ENCODE measurements around the gene RNPEP.
"Not testable (repeated sequence)": the region's sequence is repeated elsewhere in the genome, so short reads cannot be mapped to it uniquely, and the experiment has no call there.

Gene RNPEP

DNA sequence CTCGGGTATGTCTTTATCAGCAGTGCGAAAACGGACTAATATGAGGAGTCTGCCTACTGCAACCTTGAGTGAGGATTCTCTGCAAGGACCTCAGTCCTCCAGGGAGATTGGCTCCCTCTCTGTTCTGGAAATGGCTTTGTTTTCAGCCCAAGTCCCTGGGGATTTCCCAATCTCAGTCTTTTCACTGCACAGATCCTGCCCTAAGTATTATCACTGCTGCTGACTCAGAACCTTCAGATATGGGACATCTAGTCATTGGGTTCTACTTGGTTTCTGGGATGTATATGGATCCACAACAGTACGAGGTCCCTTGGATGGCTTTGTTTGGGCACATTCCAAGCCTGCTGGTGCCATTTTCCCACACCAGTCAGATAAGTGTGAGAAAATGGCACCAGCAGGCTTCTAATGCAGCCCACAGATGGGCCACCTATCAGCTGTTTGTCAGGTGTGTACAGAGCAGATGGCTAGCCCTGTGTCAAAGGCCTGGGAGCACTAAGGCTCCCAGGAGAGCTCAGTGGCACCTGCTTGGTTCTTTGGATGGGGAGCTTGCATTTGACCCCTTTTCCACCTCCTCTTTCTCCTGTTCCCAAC is 55.4 kb downstream of the RNPEP start:
- DNase-seq, result no peak

DNA sequence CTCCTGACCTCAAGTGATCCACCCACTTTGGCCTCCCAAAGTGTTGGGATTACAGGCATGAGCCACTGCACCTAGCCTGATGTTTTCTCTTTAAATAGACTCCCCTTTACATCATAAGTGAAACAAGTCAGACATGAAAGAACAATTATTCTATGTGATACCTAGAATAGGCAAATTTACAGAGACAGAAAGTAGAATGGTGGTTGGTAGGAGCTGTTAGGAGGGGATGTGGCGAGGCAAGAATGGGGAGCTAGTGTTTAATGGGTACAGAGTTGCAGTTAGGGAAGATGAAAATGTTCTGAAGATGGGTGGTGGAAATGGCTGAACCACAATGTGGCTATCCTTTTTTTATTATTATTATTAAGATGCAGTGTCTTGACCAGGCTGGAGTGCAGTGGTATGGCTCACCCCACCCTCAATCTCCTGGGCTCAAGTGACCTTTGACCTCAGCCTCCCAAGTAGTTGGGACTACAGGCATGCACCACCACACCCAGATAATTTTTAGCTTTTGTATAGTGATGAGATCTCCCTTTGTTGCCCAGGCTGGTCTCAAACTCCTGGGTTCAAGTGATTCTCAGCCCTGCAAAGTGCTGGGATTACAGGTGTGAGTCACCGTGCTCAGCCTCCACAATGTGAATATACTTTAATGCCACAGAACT is 56.4 kb downstream of the RNPEP start:
- DNase-seq, result no peak

DNA sequence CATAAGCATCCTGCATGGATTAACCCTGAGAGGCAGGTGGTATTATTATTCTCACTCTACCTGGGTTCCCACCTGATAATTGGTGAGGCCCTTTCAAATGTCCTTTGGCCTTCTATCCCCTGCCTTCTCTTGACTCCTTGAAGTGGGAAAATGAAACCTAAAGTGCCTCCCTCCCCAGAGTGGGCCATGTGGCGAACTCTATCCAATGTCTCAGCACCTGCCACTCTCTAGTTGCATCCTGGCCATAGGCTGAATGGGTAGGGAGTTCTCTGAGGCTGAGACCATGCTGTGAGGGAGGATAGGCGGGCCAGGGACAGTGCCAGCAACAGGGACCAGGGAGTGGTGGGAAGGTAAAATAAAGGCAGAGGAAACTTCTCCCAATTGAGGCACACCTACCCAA is 63.3 kb downstream of the RNPEP start:
- DNase-seq, result no peak

DNA sequence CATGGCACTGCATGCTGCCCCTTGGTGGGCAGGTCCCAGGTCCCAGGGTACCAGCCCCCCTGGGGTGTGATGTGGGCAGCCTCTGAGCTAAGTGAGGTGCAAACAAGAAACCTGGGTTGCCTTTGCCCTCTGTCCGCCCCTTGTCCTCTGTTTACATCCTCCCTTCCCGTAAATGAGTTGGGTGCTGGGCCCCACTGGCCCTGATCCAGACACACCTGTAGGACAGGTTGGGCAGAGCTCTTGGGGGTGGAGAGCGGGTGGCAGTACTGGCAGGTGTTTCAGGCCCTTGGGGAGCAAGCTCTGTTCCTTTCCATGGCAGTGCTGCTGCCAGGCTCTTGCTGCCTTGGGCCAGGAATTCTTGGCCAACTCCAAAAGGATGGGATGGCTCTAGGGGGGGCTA is 63.8 kb downstream of the RNPEP start:
- DNase-seq, result no peak

DNA sequence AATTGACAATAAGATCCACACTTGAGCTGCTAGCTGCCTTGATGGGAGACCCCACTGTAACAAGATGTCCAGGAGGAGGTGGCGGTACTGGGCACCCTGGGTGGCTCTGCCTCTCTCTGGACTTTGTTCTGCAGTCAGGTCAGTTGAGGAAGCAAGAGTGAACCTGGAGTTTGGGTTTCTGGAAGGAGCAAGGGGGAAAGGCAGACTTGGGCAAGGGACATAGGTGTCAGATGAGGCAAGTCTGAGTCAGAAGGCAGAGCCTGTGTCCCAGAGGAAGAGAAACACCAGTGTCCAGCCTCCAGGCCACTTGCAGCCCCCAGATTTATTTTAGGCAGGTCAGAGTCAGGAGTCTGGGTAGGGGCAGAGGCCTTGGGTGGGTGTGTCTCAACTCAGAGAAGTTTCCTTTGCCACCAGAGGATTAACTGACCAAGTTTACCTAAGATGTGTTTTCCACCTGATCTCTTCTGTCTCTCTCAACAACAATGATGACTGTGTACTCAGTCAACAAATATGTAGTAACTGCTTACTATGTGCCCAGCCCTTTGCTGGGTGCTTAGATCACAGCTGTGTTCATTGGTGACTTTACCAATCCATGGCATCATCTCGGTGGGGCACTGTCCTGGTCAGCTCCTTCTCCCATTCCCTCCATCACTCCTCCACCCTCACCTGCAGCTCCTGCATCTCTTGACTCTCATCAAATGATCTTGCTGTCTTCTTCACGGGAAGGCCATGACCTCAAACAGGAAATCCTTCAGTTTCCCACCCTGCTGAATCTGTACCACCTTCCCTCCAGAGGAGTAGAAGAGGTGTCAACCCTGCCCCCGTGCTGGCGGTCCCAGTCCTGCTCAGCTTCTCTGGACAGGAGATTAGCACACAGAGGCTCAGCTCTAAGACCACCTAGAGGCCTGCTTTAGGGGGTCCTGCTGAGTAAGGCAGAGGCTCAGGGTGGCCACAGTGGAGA is 64.6 kb downstream of the RNPEP start:
- no peak for DNase-seq

DNA sequence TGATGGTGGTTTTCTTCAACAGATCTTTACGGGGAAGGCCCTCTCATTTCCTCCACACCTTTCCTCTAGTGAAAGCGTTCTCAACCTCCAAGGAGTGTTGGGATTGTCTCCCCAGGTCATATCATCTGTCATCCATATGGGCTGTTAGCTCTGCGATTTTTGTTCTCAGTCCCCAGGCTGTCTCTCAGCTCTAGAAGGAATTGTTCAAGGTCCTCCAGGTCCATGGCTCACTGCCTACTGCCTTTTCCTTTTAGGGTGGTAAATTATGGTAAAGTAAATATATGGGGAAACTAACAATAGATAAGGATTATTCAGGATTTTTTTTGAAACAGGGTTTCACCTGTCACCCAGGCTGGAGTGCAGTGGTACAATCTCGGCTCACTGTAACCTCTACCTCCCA is 65.5 kb downstream of the RNPEP start:
- DNase-seq, result no peak

DNA sequence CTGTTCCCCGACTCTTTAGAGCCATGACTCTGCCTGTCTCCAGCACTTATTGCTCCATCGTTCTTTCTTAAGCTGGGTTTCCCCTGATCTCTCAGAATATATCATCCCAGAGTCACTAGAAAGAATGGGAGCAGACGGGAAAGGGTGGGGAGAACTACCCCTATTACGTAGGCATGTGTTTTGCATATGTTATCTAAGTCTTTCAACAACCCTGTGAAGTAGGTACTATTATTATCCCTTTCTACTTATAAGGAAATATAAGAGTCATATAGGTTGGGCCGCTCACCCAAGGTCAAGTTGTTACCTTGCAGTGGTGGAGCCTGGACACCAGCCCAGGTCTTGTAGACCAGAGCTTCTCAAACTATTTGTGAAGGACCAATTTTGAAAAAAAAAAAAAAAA is 66.7 kb downstream of the RNPEP start:
- DNase-seq, result no peak

DNA sequence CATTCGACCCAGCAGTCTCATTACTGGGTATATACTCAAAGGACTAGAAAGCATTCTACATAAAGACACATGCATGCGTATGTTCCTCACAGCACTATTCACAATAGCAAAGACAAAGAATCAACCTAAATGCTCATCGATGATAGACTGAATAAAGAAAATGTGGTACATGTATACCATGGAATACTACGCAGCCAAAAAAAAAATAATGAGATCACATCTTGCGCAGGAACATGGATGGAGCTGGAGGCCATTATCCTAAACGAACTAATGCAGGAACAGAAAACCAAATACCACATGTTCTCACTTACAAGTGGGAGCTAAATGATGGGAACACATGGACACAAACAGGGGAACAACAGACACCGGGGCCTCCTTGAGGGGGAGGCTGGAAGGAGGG is 71.6 kb downstream of the RNPEP start:
- no peak for DNase-seq

DNA sequence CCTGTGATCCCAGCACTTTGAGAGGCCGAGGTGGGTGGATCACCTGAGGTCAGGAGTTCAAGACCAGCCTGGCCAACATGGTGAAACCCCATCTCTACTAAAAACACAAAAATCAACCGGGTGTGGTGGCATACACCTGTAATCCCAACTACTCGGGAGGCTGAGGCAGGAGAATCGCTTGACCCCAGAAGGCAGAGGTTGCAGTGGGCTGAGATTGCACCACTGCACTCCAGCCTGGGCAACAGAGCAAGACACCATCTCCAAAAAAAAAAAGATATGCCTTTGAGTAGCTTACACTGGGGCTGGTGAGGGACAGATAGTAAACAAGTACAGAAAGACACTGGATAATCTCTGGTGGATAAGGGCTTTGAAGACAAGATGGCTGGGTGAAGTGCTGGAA is 72.2 kb downstream of the RNPEP start:
- DNase-seq, result not testable (repeated sequence)

All from hematopoietic multipotent progenitor cell treated with erythropoietin and hydrocortisone succinate and interleukin-3 and kit ligand, for 4 days (in vitro differentiated cells).